ENCODE results near the gene IL21R.

DNA sequence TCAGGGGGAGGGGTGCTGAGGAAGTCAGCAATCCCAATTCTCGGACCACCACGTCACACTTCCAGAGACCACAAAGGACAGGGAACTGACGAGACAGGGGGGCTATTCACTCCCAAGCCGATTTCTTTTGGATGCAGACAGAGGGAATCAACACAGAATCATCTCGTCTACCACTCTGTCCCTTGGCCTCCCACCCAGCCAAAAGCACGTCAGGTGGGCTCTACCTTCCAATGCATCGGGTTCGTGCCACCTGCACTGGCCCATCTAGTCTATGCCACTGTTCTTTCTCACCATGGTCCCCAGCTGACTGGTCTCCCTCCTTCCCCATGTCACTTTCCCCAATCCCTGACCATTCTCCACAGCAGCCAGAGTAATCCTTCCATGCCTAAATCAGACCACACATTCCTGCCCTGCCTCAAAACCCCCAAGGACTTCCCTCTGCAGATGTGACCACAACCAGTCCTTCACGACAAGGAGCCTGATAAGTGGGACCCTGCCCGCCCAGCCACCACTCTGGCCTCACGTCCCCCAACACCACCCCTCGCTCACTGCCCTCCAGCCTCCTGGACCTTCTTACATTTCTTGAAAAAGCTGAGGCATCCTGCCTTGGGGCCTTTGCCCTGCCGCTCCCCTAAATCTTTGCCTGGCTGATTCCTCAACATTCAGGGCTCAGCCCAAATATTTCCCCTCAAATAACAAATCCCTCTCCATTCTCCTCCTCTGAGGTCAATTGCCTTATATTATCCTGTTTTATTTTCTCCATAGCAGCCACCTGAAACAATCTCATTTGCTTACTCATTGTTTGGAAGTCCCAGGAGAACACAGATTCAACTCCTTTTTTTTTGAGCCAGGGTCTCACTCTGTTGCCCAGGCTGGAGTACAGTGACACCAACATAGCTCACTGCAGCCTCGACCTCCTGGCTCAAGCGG lies 70.4 kb downstream of the IL21R start:
- TF ChIP-seq, protein P1, sequence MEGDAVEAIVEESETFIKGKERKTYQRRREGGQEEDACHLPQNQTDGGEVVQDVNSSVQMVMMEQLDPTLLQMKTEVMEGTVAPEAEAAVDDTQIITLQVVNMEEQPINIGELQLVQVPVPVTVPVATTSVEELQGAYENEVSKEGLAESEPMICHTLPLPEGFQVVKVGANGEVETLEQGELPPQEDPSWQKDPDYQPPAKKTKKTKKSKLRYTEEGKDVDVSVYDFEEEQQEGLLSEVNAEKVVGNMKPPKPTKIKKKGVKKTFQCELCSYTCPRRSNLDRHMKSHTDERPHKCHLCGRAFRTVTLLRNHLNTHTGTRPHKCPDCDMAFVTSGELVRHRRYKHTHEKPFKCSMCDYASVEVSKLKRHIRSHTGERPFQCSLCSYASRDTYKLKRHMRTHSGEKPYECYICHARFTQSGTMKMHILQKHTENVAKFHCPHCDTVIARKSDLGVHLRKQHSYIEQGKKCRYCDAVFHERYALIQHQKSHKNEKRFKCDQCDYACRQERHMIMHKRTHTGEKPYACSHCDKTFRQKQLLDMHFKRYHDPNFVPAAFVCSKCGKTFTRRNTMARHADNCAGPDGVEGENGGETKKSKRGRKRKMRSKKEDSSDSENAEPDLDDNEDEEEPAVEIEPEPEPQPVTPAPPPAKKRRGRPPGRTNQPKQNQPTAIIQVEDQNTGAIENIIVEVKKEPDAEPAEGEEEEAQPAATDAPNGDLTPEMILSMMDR (tag by site-specific recombination; IDR thresholded peaks at IDR 0.05) = no peak
- TF ChIP-seq ZNF561 (tag by site-specific recombination; IDR thresholded peaks at IDR 0.05; ENCODE audit: borderline replicate concordance) (no peak), ZNF10 (tag by site-specific recombination; IDR thresholded peaks at IDR 0.05) (no peak)
- TF ChIP-seq, protein P2, sequence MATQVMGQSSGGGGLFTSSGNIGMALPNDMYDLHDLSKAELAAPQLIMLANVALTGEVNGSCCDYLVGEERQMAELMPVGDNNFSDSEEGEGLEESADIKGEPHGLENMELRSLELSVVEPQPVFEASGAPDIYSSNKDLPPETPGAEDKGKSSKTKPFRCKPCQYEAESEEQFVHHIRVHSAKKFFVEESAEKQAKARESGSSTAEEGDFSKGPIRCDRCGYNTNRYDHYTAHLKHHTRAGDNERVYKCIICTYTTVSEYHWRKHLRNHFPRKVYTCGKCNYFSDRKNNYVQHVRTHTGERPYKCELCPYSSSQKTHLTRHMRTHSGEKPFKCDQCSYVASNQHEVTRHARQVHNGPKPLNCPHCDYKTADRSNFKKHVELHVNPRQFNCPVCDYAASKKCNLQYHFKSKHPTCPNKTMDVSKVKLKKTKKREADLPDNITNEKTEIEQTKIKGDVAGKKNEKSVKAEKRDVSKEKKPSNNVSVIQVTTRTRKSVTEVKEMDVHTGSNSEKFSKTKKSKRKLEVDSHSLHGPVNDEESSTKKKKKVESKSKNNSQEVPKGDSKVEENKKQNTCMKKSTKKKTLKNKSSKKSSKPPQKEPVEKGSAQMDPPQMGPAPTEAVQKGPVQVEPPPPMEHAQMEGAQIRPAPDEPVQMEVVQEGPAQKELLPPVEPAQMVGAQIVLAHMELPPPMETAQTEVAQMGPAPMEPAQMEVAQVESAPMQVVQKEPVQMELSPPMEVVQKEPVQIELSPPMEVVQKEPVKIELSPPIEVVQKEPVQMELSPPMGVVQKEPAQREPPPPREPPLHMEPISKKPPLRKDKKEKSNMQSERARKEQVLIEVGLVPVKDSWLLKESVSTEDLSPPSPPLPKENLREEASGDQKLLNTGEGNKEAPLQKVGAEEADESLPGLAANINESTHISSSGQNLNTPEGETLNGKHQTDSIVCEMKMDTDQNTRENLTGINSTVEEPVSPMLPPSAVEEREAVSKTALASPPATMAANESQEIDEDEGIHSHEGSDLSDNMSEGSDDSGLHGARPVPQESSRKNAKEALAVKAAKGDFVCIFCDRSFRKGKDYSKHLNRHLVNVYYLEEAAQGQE (tag by site-specific recombination; IDR thresholded peaks at IDR 0.05) = no peak
- TF ChIP-seq, protein P3, sequence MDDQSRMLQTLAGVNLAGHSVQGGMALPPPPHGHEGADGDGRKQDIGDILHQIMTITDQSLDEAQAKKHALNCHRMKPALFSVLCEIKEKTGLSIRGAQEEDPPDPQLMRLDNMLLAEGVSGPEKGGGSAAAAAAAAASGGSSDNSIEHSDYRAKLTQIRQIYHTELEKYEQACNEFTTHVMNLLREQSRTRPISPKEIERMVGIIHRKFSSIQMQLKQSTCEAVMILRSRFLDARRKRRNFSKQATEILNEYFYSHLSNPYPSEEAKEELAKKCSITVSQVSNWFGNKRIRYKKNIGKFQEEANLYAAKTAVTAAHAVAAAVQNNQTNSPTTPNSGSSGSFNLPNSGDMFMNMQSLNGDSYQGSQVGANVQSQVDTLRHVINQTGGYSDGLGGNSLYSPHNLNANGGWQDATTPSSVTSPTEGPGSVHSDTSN (CRISPR knock-in tag; IDR thresholded peaks at IDR 0.05) = no peak

Data from HEK293 (cell line).